GM18517 (cell line): Measurements from ENCODE around the gene KCNE1.
A peak's percentile ranks its signal among the peaks of the same experiment; 100 is the strongest.
"Not testable (repeated sequence)": the region's sequence is repeated elsewhere in the genome, so short reads cannot be mapped to it uniquely, and the experiment has no call there.

Source experiments
- ATAC-seq: cut with Tn5 transposase; IDR thresholded peaks from one replicate; pipeline ENCODE4 v1.9.1; 2021; ENCODE audit warnings: mild to moderate bottlenecking, moderate library complexity; ENCODE audit not compliant: unreplicated experiment

The KCNE1 gene

GRCh38 chr21:34511787-34512455 is at the start of gene KCNE1:
Gene KCNE1, minus strand, starts transcription at chr21:34512210. Its CDS starts 62,576 bp downstream, at chr21:34449634.
- no peak for ATAC-seq

GRCh38 chr21:34561806-34562205 is 49.8 kb upstream of the KCNE1 start:
- ATAC-seq = no peak

GRCh38 chr21:34560609-34561008 is 48.6 kb upstream of the KCNE1 start:
- ATAC-seq = no peak

GRCh38 chr21:34560021-34560420 is 48.0 kb upstream of the KCNE1 start:
- no peak for ATAC-seq

GRCh38 chr21:34559089-34559631 is 47.1 kb upstream of the KCNE1 start:
- no peak for ATAC-seq

GRCh38 chr21:34558166-34558565 is 46.2 kb upstream of the KCNE1 start:
- ATAC-seq = no peak

GRCh38 chr21:34557261-34557660 is 45.3 kb upstream of the KCNE1 start:
- ATAC-seq = no peak

- ATAC-seq = not testable (repeated sequence)
Observed at GRCh38 chr21:34554670-34555069, 42.7 kb upstream of the KCNE1 start.

GRCh38 chr21:34554227-34554626 is 42.2 kb upstream of the KCNE1 start:
- ATAC-seq = no peak

- no peak for ATAC-seq
Observed at GRCh38 chr21:34553151-34553952, 41.3 kb upstream of the KCNE1 start.

- no peak for ATAC-seq
Observed at GRCh38 chr21:34552360-34553098, 40.5 kb upstream of the KCNE1 start.

GRCh38 chr21:34550182-34550799 is 38.3 kb upstream of the KCNE1 start:
- ATAC-seq = no peak

GRCh38 chr21:34548781-34549376 is 36.9 kb upstream of the KCNE1 start:
- ATAC-seq = no peak

GRCh38 chr21:34546542-34546941 is 34.5 kb upstream of the KCNE1 start:
- no peak for ATAC-seq

- peak; percentile 92 for ATAC-seq
Observed at GRCh38 chr21:34545079-34545884, 33.3 kb upstream of the KCNE1 start.

- ATAC-seq = no peak
Observed at GRCh38 chr21:34544032-34544496, 32.1 kb upstream of the KCNE1 start.

- ATAC-seq = no peak
Observed at GRCh38 chr21:34543017-34543416, 31.0 kb upstream of the KCNE1 start.

- no peak for ATAC-seq
Observed at GRCh38 chr21:34540206-34540605, 28.2 kb upstream of the KCNE1 start.

GRCh38 chr21:34537838-34538237 is 25.8 kb upstream of the KCNE1 start:
- ATAC-seq = no peak

- no peak for ATAC-seq
Observed at GRCh38 chr21:34536820-34537219, 24.8 kb upstream of the KCNE1 start.
